ENCODE measurements around the gene ARFRP1. TPM values are rescaled to one million over a fixed set of nuclear protein-coding genes. Genes with fewer than 3 reads are reported as not detected.

ARFRP1 gene
- total and polyA plus RNA-seq, 2 of the 13 experiments (the other 11 are each of a cell fraction or from before 2014, with no cell fraction given), result 32.0 to 51.1 TPM

- DNase-seq (ENCODE audit: low spot score), result no peak
- 90% methylated on average over 38 of the region's 38 CpGs for WGBS (ENCODE audit: low lambda C conversion rate)
- in situ Hi-C loops (cut with HindIII; ENCODE audit: extremely low pct_ligation_motif_present, low pct_unique_long_range_greater_than_20kb), result no loop called here
- TF ChIP-seq RAD51 (IDR thresholded peaks at IDR 0.05; ENCODE audit: borderline replicate concordance) (no peak), ATF2 (CRISPR knock-in tag; IDR thresholded peaks at IDR 0.05) (no peak), TP53 (CRISPR knock-in tag; conservative IDR thresholded peaks at IDR 0.05) (no peak), DNMT3B (CRISPR knock-in tag; conservative IDR thresholded peaks at IDR 0.05) (no peak), CENPT (CRISPR knock-in tag; IDR thresholded peaks at IDR 0.05; ENCODE audit: low read depth) (no peak), AGO1 (IDR thresholded peaks at IDR 0.05; ENCODE audit: low read depth, low read length, poor library complexity, severe bottlenecking) (peak; percentile 32), BRF2 (CRISPR knock-in tag; IDR thresholded peaks at IDR 0.05) (no peak), SP4 (CRISPR knock-in tag; IDR thresholded peaks at IDR 0.05) (no peak), KLF16 (CRISPR knock-in tag; IDR thresholded peaks at IDR 0.05) (no peak), GATAD2A (CRISPR knock-in tag; IDR thresholded peaks at IDR 0.05) (no peak), ZNF225 (CRISPR knock-in tag; IDR thresholded peaks at IDR 0.05) (no peak), BRD4 (CRISPR knock-in tag; IDR thresholded peaks at IDR 0.05) (no peak), WIZ (CRISPR knock-in tag; IDR thresholded peaks at IDR 0.05) (no peak), MIXL1 (CRISPR knock-in tag; IDR thresholded peaks at IDR 0.05) (no peak), UBTF (CRISPR knock-in tag; IDR thresholded peaks at IDR 0.05) (no peak), CEBPG (CRISPR knock-in tag; IDR thresholded peaks at IDR 0.05) (no peak), ZFY (CRISPR knock-in tag; IDR thresholded peaks at IDR 0.05) (no peak), SRF (IDR thresholded peaks at IDR 0.05; ENCODE audit: low read depth, low read length) (no peak), POLR2A (IDR thresholded peaks at IDR 0.05; ENCODE audit: insufficient read depth in 1 of 2, low read depth in 2 of 2, low read length in 2 of 2) (0 out of 4 replicates have a peak, but pooled peaks of 1 of the 2 experiments have one; percentile 22), AGO2 (optimal IDR thresholded peaks at IDR 0.05; ENCODE audit: low read depth, low read length) (peak; percentile 21), CCDC6 (CRISPR knock-in tag; IDR thresholded peaks at IDR 0.05) (no peak), JARID2 (CRISPR knock-in tag; IDR thresholded peaks at IDR 0.05; ENCODE audit: insufficient replicate concordance) (no peak), ATF7-NPFF (CRISPR knock-in tag; IDR thresholded peaks at IDR 0.05; ENCODE audit: low read depth) (no peak)
Measured at GRCh38 chr20:63678667-63679465, 28.9 kb downstream of the ARFRP1 start.

More at GRCh38 chr20:63678667-63679465, 28.9 kb downstream of the ARFRP1 start:
- no peak for ATAC-seq
- ChIA-PET CTCF (ENCODE audit: low intra/inter-chr PET ratio, low total read pairs) (no interaction called here), POLR2A (no interaction called here)
- intact Hi-C loops (cut with micrococcal nuclease; ENCODE audit: unreplicated experiment), result no loop called here
- Histone ChIP-seq H2AFZ (ENCODE audit: low read length) (no peak overlapping the region), H3K4me3 (replicated peaks in 1 of 3; ENCODE audit: insufficient read depth in 1 of 3, low read depth in 2 of 3, low read length in 3 of 3) (no peak overlapping the region), H3K4me1 (ENCODE audit: insufficient read depth, low read length) (peaks cover 10% of the 10 kb centered on the region), H3K27me3 (ENCODE audit: control insufficient read depth in 1 of 2, insufficient read depth in 2 of 2, low read length in 2 of 2) (no peaks in the 10 kb centered on the region), H3K9me3 (ENCODE audit: low read length) (no peaks in the 10 kb centered on the region), H3K4me2 (ENCODE audit: low read depth, low read length) (no peak overlapping the region), H3K79me2 (ENCODE audit: insufficient read depth, low read length) (no peaks in the 10 kb centered on the region), H3K36me3 (replicated peaks in 1 of 2; ENCODE audit: control insufficient read depth in 1 of 2, insufficient read depth in 2 of 2, low read length in 2 of 2) (peaks cover 22 to 27% of the 10 kb centered on the region in 2 experiments; a peak in 4 of 5 replicates), H3K9ac (ENCODE audit: insufficient read depth, low read depth, low read length) (no peak overlapping the region), H3K27ac (ENCODE audit: extremely low read length, insufficient read depth, low read length) (no peak overlapping the region), H4K20me1 (ENCODE audit: insufficient read depth, low read length) (no peaks in the 10 kb centered on the region)
- FAIRE-seq, result no peak
- BruUV-seq (replicated peaks), result no TSS peak
